Measurements from ENCODE around the gene PUS10. TPM values are rescaled to one million over a fixed set of nuclear protein-coding genes. Genes with fewer than 3 reads are reported as not detected.

Gene PUS10
- total and polyA plus RNA-seq, 2 experiments from 2014 or later = 2.2 to 2.5 TPM

- H3K79me2 ChIP-seq (replicated peaks; ENCODE audit: insufficient read depth) = no peaks in the 10 kb centered on the region
- DNase-seq (ENCODE audit: low spot score) (no peak), ATAC-seq (no peak)
- no peaks in the 10 kb centered on the region for H3K9me3 Mint-ChIP-seq
- H3K4me3 ChIP-seq = no peak overlapping the region
- H3K27ac ChIP-seq (ENCODE audit: low read depth) = no peak overlapping the region
- no peaks in the 10 kb centered on the region for H3K9me2 ChIP-seq (ENCODE audit: insufficient read depth)
- no peaks in the 10 kb centered on the region for H3K4me1 ChIP-seq (ENCODE audit: insufficient read depth)
- H3K27me3 Mint-ChIP-seq (ENCODE audit: insufficient read depth, low read depth, poor library complexity) = no peaks in the 10 kb centered on the region
- H3K36me3 ChIP-seq (ENCODE audit: insufficient read depth) = no peaks in the 10 kb centered on the region
- no peaks in the 10 kb centered on the region for H4K20me1 ChIP-seq (replicated peaks; ENCODE audit: insufficient read depth)
- no peaks in the 10 kb centered on the region for H3K27me3 ChIP-seq (ENCODE audit: insufficient read depth)
- no peak overlapping the region for H3K4me3 Mint-ChIP-seq
- no peak overlapping the region for H3K4me2 ChIP-seq
- H3F3A ChIP-seq (replicated peaks; ENCODE audit: low read depth) = no peaks in the 10 kb centered on the region
- H3K4me1 Mint-ChIP-seq = no peaks in the 10 kb centered on the region
- H2AFZ ChIP-seq = no peak overlapping the region
- TF ChIP-seq ZNF114 (CRISPR knock-in tag; IDR thresholded peaks at IDR 0.05) (no peak), JUNB (IDR thresholded peaks at IDR 0.05; ENCODE audit: unreplicated experiment) (no peak), CTCF (conservative IDR thresholded peaks at IDR 0.05; ENCODE audit: low read depth in 2 of 2) (no peak), NANOG (IDR thresholded peaks at IDR 0.05; ENCODE audit: borderline replicate concordance) (no peak), CREB1 (CRISPR knock-in tag; IDR thresholded peaks at IDR 0.05; ENCODE audit: low read depth) (no peak), ZNF331 (CRISPR knock-in tag; IDR thresholded peaks at IDR 0.05; ENCODE audit: low read depth) (no peak), EZH2 (IDR thresholded peaks at IDR 0.05; ENCODE audit: low read depth, unreplicated experiment) (no peak), ETS1 (IDR thresholded peaks at IDR 0.05) (no peak), REST (IDR thresholded peaks at IDR 0.05; ENCODE audit: unreplicated experiment) (no peak), POLR2AphosphoS5 (IDR thresholded peaks at IDR 0.05; ENCODE audit: low read depth) (no peak)
- no peaks in the 10 kb centered on the region; the same call in 2 of the 3 replicates for H3K36me3 Mint-ChIP-seq (ENCODE audit: low read depth)
- no peak overlapping the region for H3K27ac Mint-ChIP-seq
Measured at GRCh38 chr2:60907329-60907728, 110.7 kb downstream of the PUS10 start.

GRCh38 chr2:60906395-60906794, 111.7 kb downstream of the PUS10 start:
- Histone ChIP-seq H3F3A (replicated peaks; ENCODE audit: low read depth) (no peaks in the 10 kb centered on the region), H4K20me1 (replicated peaks; ENCODE audit: insufficient read depth) (no peaks in the 10 kb centered on the region), H3K36me3 (ENCODE audit: insufficient read depth) (no peaks in the 10 kb centered on the region), H3K9me2 (ENCODE audit: insufficient read depth) (no peaks in the 10 kb centered on the region), H3K4me1 (ENCODE audit: insufficient read depth) (no peaks in the 10 kb centered on the region), H3K4me2 (no peak overlapping the region), H3K79me2 (replicated peaks; ENCODE audit: insufficient read depth) (no peaks in the 10 kb centered on the region), H2AFZ (no peak overlapping the region), H3K4me3 (no peak overlapping the region), H3K27me3 (ENCODE audit: insufficient read depth) (no peaks in the 10 kb centered on the region), H3K27ac (ENCODE audit: low read depth) (no peak overlapping the region)
- no peak for ATAC-seq
- H3K36me3 Mint-ChIP-seq (ENCODE audit: low read depth) = no peaks in the 10 kb centered on the region; the same call in 2 of the 3 replicates
- H3K9me3 Mint-ChIP-seq = no peaks in the 10 kb centered on the region
- no peak overlapping the region for H3K27ac Mint-ChIP-seq
- no peak for DNase-seq (ENCODE audit: low spot score)
- no peak overlapping the region for H3K4me3 Mint-ChIP-seq
- no peaks in the 10 kb centered on the region for H3K27me3 Mint-ChIP-seq (ENCODE audit: insufficient read depth, low read depth, poor library complexity)
- H3K4me1 Mint-ChIP-seq = no peaks in the 10 kb centered on the region
- no peak for TF ChIP-seq POLR2AphosphoS5 (IDR thresholded peaks at IDR 0.05; ENCODE audit: low read depth)
- no peak for TF ChIP-seq EZH2 (IDR thresholded peaks at IDR 0.05; ENCODE audit: low read depth, unreplicated experiment)
- no peak for TF ChIP-seq CTCF (conservative IDR thresholded peaks at IDR 0.05; ENCODE audit: low read depth in 2 of 2)
- TF ChIP-seq ZNF331 (CRISPR knock-in tag; IDR thresholded peaks at IDR 0.05; ENCODE audit: low read depth) = no peak
- no peak for TF ChIP-seq REST (IDR thresholded peaks at IDR 0.05; ENCODE audit: unreplicated experiment)
- TF ChIP-seq ZNF114 (CRISPR knock-in tag; IDR thresholded peaks at IDR 0.05) = no peak
- TF ChIP-seq NANOG (IDR thresholded peaks at IDR 0.05; ENCODE audit: borderline replicate concordance) = no peak
